HG03060 (cell line): ENCODE measurements around the gene ERFL.
A peak's percentile ranks its signal among the peaks of the same experiment; 100 is the strongest.
"Not testable (repeated sequence)": the region's sequence is repeated elsewhere in the genome, so short reads cannot be mapped to it uniquely, and the experiment has no call there.

ENCODE experiments used
- ATAC-seq: cut with Tn5 transposase; IDR thresholded peaks from one replicate; pipeline ENCODE4 v1.9.1; 2021; ENCODE audit warnings: low read depth, moderate number of reproducible peaks; ENCODE audit not compliant: unreplicated experiment

The ERFL gene

GRCh38 chr19:41880329-41880708, 47.9 kb downstream of the ERFL start:
- ATAC-seq, result no peak

- ATAC-seq, result no peak
Measured at GRCh38 chr19:41879670-41880328, 48.5 kb downstream of the ERFL start.

- no peak for ATAC-seq
Measured at GRCh38 chr19:41879080-41879479, 49.2 kb downstream of the ERFL start.

- ATAC-seq, result no peak
Measured at GRCh38 chr19:41877916-41878905, 50.0 kb downstream of the ERFL start.

GRCh38 chr19:41876847-41877832, 51.1 kb downstream of the ERFL start, which contains the start of gene CD79A:
CD79A (plus strand) TSS chr19:41877279; CDS start chr19:41877305, 26 bp downstream.
- ATAC-seq, result peak; percentile 41

DNA sequence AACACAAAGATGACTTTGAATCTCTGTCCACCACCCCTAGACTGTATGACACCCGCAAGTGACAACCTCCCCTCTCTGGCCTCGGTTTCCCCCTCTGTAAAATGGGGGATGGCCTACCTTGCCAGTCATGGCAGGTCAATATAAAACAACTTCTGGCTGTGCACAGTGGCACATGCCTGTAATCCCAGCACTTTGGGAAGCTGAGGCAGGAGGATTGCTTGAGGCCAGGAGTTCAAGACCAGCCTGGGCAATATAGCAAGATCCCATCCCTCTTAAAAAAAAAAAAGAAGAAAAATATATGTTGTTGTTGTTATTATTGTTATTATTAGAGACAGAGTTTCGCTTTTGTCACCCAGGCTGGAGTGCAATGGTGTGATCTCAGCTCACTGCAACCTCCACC, 52.3 kb downstream of the ERFL start:
- ATAC-seq, result not testable (repeated sequence)

DNA sequence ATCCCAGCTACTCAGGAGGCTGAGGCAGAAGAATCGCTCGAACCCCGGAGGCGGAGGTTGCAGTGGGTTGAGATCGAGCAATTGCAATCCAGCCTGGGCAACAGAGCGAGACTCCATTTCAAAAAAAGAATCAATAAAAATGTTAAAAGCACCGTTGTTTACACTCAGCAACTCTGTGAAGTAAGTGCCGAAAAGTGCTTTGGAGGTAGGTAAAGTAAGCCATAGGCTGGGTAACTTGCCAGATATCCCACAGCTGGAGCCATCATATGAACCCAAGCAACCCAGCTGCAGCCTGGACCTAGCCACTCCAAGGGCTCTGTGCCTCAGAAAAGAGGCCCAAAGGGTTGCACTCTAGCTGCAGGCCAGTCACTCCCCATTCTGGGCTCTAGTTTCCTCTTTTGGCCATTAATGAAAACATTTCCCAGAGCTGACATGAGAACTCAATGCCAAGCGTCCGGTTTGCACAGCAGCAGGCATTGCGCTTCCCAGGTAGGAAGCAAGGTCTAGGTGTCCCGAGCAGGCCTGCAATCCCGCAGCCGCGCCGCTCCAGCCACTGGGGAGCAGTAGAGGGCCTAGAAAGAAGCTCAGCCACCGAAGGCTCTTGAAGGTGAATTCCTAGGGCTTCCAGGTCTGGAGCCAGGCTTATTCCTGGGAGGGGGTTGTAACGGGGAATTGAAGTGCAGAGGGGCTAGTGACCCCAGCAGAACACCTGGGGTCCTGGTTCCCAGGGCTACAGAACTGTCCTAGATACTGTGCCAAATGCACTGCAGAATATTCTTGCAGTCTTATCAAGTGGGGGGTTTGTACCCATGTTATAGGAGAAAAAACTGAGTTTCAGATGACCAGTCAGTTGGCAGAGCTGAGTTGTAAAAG, 55.2 kb downstream of the ERFL start:
- no peak for ATAC-seq

GRCh38 chr19:41872384-41872774, 55.9 kb downstream of the ERFL start:
- no peak for ATAC-seq

DNA sequence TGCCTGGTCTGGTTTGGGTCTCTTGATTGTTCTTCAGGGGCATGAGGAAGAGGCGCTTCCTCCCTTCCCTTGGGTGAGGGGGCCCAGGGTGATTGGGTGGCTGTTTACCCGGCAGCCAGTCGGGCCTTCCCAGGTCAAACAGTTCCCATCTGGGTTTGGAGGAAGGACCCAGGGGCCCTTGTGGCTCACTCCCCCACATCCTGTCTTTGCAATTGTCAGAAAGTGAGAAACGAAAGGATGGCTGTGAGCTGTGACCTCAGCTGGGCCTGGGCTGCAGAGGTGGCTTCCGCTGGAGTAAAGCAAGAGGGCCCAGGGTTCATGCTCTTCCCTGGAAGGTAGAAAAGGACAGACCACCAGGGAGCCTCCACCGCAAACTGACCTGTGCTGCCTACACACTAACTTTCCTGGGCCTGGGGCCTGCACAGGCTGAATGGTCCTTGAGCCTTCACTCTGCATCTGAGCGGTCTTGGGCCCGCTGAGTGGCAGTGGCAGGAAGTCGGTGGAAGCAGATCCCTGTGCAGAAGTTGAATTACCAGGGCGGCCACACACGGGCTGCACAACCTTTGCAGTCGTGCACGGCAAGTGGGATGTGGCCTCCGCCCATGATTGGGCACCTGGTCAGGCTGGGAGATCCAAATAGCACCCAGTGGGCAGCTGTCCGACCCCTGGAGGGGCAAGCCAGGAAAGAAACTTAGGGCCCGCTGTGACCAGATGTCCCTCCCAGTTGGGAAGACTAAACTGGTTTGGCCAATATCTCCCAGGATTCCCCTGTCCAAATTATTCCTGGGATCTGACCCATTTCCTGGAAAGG, 56.5 kb downstream of the ERFL start:
- ATAC-seq, result no peak

DNA sequence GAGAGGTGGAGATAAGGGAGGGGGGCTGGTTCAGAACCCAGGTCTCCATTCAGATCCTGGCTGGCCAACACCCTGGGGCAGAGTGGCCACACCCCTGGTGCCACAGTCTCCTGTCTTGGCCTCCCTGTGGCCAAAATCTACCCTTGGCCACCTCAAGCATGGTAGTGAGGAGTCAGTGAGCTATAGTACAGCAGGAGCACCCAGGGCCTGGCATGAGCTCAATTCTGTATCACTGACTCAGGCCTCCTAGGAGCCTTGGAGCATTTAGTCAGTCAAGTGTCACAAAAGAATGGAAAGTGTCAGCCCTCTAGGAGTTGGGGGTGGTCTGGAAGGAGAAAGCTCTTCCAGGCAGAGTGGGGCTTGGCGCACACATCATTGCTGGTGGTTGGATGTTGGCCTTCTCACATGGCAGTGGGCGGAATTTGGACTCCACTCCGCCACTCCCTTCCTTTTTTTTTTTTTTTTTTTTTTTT, 57.8 kb downstream of the ERFL start:
- no peak for ATAC-seq

- ATAC-seq, result no peak
Measured at GRCh38 chr19:41869374-41869955, 58.8 kb downstream of the ERFL start.

DNA sequence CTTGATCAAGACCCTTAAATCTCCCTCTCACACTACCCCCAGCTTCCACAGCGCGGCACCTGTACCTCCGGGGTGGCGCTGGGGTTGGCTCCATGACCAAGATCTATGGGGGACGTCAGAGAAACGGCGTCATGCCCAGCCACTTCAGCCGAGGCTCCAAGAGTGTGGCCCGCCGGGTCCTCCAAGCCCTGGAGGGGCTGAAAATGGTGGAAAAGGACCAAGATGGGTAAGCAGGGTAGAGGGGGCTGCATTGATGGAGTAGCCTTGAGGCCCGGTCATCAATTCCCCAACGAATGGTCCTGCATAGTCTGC, 59.3 kb downstream of the ERFL start:
- ATAC-seq, result no peak

DNA sequence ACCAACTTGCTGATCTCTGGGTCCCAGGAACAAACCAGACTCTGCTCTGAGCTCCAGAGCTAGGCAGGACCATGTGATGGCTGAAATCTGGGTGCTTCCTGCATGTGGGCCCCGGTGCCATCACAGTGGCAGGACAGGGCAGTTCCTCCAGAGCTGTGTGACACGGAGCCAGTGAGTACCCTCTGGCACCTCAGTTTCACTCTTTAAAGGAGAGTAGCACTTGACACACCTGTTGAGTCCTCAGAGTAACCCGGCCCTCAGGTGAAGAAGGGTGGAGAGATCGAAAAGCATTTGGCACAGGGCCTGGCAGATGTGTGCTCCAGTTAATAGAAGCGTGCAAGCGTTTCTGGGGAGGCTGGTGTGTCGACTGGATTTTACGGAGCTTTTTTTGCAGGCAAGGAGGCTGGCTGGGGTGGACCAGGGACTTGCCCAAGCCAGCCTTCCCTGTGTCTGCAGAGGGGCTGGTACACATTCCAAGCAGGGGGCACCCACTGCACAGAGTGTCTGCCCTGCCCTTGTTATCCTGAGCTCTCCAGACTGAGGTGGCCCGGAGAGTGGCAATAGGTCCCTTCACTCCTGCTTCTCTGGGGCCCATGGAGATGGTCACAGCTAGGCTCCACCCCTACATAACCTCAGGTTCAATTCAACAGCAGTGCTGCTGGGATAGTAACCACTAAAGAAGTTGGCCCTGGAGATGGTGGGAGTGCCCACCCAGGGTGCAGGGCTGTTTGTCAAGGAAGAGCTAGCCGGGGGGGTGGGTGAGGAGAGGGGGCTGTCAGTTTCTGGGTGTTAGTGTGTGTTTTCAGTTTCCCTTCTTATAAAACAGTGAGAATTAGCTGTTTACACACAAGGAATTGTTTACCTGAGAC, 59.9 kb downstream of the ERFL start:
- no peak for ATAC-seq

- ATAC-seq, result no peak
Measured at GRCh38 chr19:41866284-41866683, 62.0 kb downstream of the ERFL start.

DNA sequence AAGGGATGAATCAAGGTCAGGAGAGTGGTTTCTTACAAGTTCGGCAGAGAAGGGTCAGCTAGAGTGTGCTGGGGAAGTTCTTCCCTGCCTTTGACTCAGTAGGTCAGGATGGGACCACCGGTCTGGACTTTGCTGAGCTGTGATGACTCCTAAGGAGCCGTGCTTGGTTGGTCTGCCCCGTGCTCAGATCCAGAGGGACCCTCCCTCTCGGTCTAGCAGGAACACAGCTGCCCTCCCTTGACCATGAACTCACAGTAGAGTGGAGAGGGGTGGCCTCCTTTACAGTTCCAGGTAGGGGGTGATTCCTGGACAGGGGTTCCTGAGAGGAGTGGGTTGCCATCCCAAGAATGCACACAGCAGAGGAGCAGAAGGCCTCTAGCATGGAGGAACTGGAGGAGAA, 63.9 kb downstream of the ERFL start:
- ATAC-seq, result no peak

DNA sequence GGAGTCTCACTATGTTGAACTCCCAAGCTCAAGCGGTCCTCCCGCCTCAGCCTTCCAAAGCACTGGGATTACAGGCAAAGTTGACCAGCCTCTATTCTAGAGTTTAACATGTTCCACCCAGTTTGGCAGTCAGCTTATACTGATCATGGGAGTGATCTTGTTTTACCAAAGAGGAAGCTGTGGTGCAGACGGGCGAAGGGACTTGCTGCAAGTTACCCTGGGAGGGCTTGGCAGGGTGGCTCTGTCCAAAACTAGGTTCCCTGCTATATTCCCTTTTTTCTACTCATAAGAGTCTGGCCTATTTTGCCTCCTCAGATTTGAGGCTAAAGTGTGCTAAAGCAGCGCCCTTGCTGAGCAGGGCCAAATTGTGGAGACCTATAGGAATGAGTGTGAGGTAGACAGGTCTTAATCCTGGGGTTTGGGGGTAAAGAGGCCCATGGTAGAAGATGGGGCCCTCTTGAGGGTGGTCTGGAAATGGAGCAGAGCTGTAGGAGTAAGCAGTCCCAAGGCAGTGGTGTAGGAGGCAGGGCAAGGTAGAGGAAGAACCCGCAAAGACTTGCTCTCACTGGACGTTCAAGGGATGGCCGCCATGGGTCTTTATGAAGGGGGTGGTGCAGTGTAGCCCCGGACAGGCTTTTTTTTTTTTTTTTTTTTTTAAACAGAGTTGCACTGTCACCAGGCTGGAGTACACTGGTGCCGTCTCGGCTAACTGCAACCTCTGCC, 64.9 kb downstream of the ERFL start:
- ATAC-seq, result no peak

DNA sequence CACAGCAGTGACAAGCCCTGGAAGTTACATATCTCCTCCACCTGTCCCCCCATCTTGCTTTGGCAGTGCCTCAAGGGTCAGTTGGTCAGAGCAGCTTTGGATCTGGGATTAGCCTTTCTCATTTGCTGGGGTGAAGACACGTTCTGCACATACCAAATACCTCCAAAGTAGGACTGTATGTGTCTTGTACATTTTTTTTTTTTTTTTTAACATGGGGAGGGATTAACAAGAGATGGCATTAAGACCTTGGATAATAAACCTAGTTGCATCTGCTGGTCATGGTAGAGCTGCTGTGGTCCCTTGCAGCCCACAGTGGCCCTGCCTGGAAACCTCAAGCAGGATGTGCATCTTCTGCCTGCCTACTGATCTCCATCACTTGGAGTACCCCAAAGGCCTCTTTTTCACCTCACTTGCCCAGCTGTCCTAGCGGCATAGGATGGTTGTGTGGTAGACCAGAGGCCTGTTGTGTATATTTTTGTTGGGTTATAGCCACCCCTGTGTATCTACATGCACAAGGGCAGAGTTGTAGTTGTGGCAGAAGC, 65.7 kb downstream of the ERFL start:
- ATAC-seq, result no peak
